Activated CD4-positive, alpha-beta T cell treated with anti-CD3 and anti-CD28 coated beads for 36 hours (primary cell): ENCODE data around the gene FSTL4. TPM values are rescaled to one million over a fixed set of nuclear protein-coding genes. Genes with fewer than 3 reads are reported as not detected.

Experiments used
- ATAC-seq: fragments of 200-7000 bp; cut with Tn5 transposase; one replicate; pipeline ENCODE4 v1.10.0; 2021; ENCODE audit warnings: mild to moderate bottlenecking, moderate library complexity
- CTCF ChIA-PET: fragments of 350-600 bp; sonication (Branson Sonifier 250); formaldehyde crosslinking; loops from one replicate; lab custom pipeline; 2021; ENCODE audit warnings: antibody characterized with exemption; lab: Charles Lee
- POLR2A ChIA-PET: fragments of 350-600 bp; sonication (Branson Sonifier 250); formaldehyde crosslinking; loops from one replicate; lab custom pipeline; 2021; ENCODE audit warnings: antibody characterized with exemption, inconsistent platforms; lab: Charles Lee
- DNase-seq: peaks from one replicate; pipeline ENCODE4 v3.0.0-alpha.2; 2020
- H3K27ac Mint-ChIP-seq: one replicate; pipeline ENCODE4 v1.8.0; 2021; ENCODE audit warnings: mixed read lengths
- H3K27me3 Mint-ChIP-seq: one replicate; pipeline ENCODE4 v1.8.0; 2021; ENCODE audit warnings: mixed read lengths
- H3K36me3 Mint-ChIP-seq: one replicate; pipeline ENCODE4 v1.8.0; 2021; ENCODE audit warnings: low read depth, mixed read lengths
- H3K4me1 Mint-ChIP-seq: one replicate; pipeline ENCODE4 v1.8.0; 2021; ENCODE audit warnings: mixed read lengths
- H3K4me3 Mint-ChIP-seq: one replicate; pipeline ENCODE4 v1.8.0; 2021; ENCODE audit warnings: mild to moderate bottlenecking, moderate library complexity, mixed read lengths
- H3K9me3 Mint-ChIP-seq: one replicate; pipeline ENCODE4 v1.8.0; 2021; ENCODE audit warnings: low read depth, mixed read lengths
- intact Hi-C, 2 experiments: fragments of 100-400 bp; cut with DNase I in 1 of 2; cut with micrococcal nuclease in 1 of 2; formaldehyde crosslinking; loops; one replicate each; pipeline versions ENCODE4 v1.14.2 to v1.15.1; 2022 to 2024; cut with DNase I, micrococcal nuclease
- total RNA-seq, 2 experiments: library from RNA; stranded (reverse); gene quantifications; one replicate each; pipeline ENCODE4 v1.2.3, GENCODE V29; 2021

FSTL4 gene
- total RNA-seq, 2 experiments from 2014 or later: not detected

DNA sequence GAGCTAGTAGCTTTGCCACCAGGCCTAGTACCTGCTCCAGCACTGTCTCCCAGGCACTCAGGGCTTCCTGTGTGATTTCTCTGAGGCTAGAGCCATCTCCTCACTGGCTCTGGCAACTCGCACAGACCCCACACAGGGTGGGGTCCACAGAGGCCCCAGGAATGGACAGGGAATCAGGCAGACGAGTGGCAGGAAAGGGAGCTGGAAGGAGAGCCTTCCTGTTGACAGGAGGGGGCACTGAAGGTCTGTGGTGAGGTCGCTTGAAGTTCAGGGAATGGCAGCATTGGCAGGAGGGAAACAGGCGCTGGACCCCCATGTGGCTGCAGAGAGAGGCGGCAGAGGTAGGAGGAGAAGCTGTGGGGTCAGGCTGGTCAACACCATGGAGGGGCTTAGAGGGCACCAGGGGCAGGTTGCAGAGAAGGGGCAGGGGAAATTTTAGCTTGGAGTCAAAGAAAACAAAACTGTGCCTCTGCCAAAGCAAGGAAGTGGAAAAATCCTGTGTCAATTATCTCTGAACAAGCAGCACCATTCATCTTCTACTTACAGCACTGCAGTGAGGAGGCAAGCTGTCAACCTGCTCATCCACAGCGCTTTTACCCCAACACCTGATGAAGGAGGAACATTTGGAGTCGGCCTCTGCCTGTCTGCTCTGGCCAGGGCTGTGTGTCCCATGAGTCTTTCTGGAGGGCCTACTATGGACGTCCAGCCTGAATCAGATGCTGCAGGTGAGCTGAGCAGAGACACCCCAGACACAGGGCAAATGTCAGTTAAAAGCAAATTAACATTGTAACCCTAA is 270.2 kb downstream of the FSTL4 start:
- DNase-seq (no peak), ATAC-seq (no peak)
- Mint-ChIP-seq H3K4me1 (no peaks in the 10 kb centered on the region), H3K27ac (no peak overlapping the region), H3K36me3 (no peaks in the 10 kb centered on the region), H3K4me3 (no peak overlapping the region), H3K27me3 (peaks cover 2% of the 10 kb centered on the region), H3K9me3 (no peaks in the 10 kb centered on the region)
- CTCF ChIA-PET: interaction anchor here (0.8 kb wide), 1 partner anchor 83 kb away, joined by 3 read pairs; no protein-coding TSS in a partner anchor
- intact Hi-C loops: no loop called here
- POLR2A ChIA-PET: no interaction called here

DNA sequence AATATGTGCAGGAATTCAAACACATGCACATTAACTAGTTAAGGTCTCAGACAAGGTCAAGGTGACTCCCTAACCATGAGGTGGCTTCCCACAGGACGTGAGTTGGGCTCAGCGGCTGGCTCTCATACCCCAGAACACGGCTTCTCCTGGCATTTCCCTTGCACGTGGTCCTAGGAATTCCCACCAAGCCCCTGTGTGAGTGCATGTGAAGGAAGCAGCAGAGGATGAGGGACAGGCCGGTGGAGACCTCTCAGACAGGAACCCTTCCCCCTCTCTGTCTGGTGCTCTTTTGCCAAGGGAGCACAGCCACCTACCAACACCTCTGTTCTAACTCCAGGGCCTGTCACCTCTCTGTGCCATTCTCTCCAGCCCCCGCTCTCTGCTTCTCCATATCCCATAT is 271.0 kb downstream of the FSTL4 start:
- H3K4me1 Mint-ChIP-seq: peaks cover 4% of the 10 kb centered on the region
- POLR2A ChIA-PET: no interaction called here
- no peaks in the 10 kb centered on the region for H3K9me3 Mint-ChIP-seq
- no peaks in the 10 kb centered on the region for H3K27me3 Mint-ChIP-seq
- ATAC-seq: no peak
- H3K36me3 Mint-ChIP-seq: no peaks in the 10 kb centered on the region
- H3K27ac Mint-ChIP-seq: no peak overlapping the region
- no peak for DNase-seq
- CTCF ChIA-PET: interaction anchor here (0.6 kb wide), 1 partner anchor 489 kb away, joined by 4 read pairs; no protein-coding TSS in a partner anchor
- no peak overlapping the region for H3K4me3 Mint-ChIP-seq
- intact Hi-C loops: no loop called here

DNA sequence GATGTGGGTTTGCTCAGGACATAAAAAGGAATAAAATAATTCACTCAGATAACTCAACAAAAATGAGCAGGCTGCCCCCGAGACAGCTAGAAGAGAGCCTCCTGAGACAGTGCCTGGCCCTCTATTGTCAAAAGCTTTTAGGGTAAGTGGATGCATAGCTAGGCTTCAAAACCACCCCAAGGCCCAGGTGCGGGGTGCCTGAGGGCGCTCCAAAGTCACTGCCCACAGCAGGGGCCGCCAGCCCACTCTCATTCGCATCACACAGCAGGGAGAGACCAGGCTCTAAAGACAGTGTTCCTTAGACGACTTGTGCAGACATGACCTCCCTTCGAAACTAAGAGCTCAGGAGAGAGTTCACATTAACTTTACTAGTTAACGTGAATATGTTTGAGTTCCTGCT is 271.5 kb downstream of the FSTL4 start:
- no peak for DNase-seq
- CTCF ChIA-PET: interaction anchor here (0.6 kb wide), 1 partner anchor 490 kb away, joined by 4 read pairs; no protein-coding TSS in a partner anchor

DNA sequence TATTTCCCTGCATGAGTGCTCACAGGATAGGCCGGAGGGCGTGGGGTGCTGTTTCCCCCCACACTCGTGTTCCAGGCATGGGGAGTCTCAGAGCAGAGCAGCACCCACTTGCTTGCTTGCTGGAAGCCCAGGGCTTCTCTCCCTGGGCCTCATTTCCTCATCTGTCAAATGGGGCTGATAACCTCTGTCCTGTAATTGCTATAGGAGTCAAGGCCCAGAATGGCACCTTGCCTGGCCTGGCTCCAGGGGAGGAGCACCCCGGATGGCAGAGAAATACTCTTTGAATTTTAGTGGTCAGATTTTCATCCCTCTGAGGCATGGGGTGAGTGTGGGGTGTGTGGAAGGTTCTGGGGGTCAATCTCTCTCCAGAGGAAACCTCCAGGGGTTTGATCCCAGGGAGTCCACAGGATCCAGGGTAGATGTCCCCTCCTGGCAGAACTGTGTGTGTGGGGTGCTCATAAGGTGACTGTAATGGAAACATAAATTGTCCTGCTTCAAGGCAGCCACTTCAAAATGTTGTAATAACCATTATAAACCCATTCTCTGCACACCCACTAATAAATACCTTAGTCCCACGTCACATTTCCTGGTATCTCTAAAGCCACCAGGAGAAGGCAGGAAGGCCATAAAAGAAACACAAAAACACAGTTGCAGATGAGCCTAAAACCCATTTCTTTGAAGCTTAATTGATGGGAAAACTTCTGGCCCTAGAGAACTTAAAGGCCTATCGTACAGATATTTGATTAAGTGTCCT is 272.2 kb downstream of the FSTL4 start:
- Mint-ChIP-seq H3K4me1 (peaks cover 4% of the 10 kb centered on the region), H3K27ac (no peak overlapping the region), H3K9me3 (no peaks in the 10 kb centered on the region), H3K36me3 (no peaks in the 10 kb centered on the region), H3K4me3 (no peak overlapping the region), H3K27me3 (no peaks in the 10 kb centered on the region)
- POLR2A ChIA-PET: no interaction called here
- CTCF ChIA-PET: no interaction called here
- ATAC-seq (no peak), DNase-seq (no peak)
- intact Hi-C loops: no loop called here

More for the DNA sequence above, 271.5 kb downstream of the FSTL4 start:
- no peak for ATAC-seq
- intact Hi-C loops: no loop called here
- POLR2A ChIA-PET: no interaction called here
- H3K9me3 Mint-ChIP-seq: no peaks in the 10 kb centered on the region
- no peaks in the 10 kb centered on the region for H3K27me3 Mint-ChIP-seq
- H3K27ac Mint-ChIP-seq: no peak overlapping the region
- peaks cover 4% of the 10 kb centered on the region for H3K4me1 Mint-ChIP-seq
- H3K36me3 Mint-ChIP-seq: no peaks in the 10 kb centered on the region
- H3K4me3 Mint-ChIP-seq: no peak overlapping the region

DNA sequence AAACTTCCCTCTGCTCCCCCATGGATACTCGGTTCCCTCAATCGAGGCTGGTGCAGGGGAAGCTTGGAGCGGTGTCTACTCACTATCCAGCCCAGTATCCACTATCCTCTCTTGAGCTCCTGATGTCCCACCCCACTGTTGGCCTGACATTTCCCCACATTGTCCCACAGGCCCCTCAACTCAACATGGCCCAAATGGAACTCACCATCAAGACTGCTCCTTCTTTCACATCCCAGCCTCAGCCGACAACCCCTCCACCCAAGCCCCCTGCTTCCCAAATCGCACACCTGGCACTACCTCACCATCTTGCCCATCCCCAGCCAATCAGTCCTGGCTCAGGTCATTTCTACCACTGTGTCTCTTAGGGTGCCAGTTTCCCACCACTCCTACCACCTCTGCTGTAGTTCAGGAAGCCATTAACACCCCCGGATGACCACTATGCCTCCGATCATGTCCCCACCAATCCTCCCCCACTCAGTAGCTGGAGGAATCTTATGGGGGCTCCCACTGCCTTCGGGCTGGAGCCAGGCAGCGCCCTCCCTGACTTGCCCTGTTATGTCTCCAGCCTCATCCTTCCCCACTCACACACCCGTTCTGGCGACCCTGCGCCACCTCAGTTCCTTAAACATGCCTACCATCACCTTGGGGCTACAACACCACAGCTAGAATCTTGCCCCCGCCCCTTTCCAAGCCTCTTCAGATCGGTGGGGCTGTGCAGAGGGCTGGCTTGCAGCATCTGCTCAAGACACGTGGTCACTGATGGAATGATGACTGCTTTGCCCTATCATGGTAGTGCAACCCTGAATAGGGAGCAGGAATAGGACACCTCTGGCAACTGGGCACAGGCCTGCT is 273.6 kb downstream of the FSTL4 start:
- Mint-ChIP-seq H3K4me1 (peaks cover 4% of the 10 kb centered on the region), H3K9me3 (no peaks in the 10 kb centered on the region), H3K4me3 (no peak overlapping the region), H3K36me3 (no peaks in the 10 kb centered on the region), H3K27me3 (no peaks in the 10 kb centered on the region), H3K27ac (no peak overlapping the region)
- intact Hi-C loops: no loop called here
- ATAC-seq: no peak
- CTCF ChIA-PET: interaction anchor here (1.1 kb wide), 1 partner anchor 10 kb away, joined by 4 read pairs; no protein-coding TSS in a partner anchor
- POLR2A ChIA-PET: no interaction called here
- no peak for DNase-seq

DNA sequence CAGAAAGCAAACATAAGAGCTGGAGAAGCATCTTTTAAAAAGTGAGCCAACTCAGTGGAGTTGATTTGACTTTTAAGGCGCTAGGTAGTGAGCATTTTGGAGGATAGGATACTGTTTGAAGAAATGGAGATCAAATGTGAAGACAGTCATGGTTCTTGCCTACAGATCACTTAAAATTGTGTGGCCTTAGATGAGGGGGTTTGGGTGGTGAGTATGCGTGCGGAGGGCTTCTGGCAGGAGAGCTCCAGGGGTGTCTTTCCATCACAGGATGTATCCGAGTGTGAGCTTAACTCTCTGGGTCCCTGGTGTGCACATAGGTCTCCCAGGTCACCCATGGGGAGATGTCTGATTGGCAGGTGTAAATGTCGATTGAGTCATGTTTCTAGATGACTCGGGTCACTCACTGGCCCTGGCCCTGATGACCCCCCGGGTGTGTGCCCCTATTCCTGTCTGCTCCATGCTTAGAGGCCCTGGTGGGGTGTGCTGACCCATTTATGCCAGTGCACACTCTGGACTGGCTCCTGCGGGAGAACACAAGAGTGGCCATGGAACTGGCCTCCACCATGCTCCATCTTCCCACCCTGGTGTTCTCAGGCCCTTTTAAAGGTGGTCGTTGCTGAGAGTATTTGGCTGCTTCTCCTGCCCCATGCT is 274.4 kb downstream of the FSTL4 start:
- Mint-ChIP-seq H3K27ac (no peak overlapping the region), H3K4me1 (peaks cover 5% of the 10 kb centered on the region), H3K27me3 (no peaks in the 10 kb centered on the region), H3K4me3 (no peak overlapping the region), H3K36me3 (no peaks in the 10 kb centered on the region), H3K9me3 (no peaks in the 10 kb centered on the region)
- no peak for DNase-seq
- ChIA-PET POLR2A (no interaction called here), CTCF (interaction anchor here (1.1 kb wide), 2 partner anchors 9 to 180 kb away, joined by 3 to 4 read pairs; no protein-coding TSS in a partner anchor)
- intact Hi-C loops: no loop called here
- ATAC-seq: no peak

DNA sequence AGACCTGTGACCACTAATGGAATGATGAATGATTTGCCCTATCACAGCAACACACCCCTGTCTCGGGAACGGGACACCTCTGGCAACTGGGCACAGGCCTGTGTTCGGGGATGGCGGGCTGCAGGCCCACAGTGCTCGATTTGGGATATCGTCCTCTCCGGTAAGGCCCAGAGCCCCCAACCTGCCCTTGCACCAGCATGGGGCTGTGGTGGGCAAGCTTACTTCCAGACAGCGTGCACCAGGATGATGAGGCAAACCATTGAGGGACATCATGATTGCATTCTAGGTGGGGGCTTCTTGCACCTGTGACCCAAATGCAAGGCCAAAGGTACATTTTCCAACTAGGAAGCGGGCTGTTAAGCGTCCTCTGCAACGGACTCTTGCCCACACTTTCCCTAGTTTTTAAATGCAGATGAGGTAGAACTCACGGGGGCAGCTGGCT is 275.4 kb downstream of the FSTL4 start:
- DNase-seq: no peak
- no peak overlapping the region for H3K27ac Mint-ChIP-seq
- POLR2A ChIA-PET: no interaction called here
- no peak overlapping the region for H3K4me3 Mint-ChIP-seq
- CTCF ChIA-PET: interaction anchor here (1.1 kb wide), 1 partner anchor 179 kb away, joined by 3 read pairs; no protein-coding TSS in a partner anchor
- no peaks in the 10 kb centered on the region for H3K27me3 Mint-ChIP-seq
- no peaks in the 10 kb centered on the region for H3K36me3 Mint-ChIP-seq
- H3K4me1 Mint-ChIP-seq: peaks cover 14% of the 10 kb centered on the region
- no peak for ATAC-seq
- intact Hi-C loops: no loop called here
- H3K9me3 Mint-ChIP-seq: no peaks in the 10 kb centered on the region

DNA sequence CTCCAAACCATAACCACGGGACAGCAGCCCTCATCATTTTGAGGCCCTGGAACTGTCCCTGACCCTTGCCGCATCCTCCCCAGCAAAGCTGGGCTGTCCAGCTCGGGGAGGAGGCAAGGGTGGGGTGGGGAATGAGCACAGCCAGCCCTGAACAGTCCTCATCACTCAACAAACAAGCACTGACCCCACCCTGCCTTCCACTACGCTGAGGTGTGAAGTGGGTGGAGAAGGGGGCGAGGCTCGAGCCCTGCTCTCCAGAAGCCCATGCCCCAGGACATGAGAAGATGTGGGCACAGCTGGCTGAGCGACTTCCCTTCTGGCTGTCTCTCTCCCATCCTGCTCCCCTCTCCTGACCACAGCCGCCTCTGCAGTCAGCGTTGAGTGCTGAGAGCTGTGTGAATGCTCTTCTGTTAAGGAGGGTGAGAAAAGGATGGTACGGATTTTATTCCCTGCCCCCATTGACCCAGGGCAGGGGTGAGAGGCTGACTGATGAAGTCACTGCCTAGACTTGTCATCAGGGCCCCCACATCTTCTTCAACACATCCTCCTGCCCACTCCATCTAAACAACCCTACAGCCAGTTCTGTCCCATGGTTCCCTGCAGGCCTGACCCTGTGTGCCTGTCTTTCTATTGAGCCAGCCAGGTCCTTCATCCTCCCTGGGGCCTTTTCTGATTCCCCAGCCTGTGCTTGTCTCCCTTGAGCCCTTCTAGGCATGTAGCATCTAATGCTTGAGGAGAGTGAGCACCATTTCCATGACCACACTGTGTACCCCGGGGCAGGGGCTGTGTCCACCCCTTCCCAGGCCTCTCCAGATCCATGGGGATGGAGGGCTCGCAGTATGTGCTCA is 276.0 kb downstream of the FSTL4 start:
- Mint-ChIP-seq H3K9me3 (no peaks in the 10 kb centered on the region), H3K36me3 (no peaks in the 10 kb centered on the region), H3K4me1 (peaks cover 21% of the 10 kb centered on the region), H3K27ac (no peak overlapping the region), H3K27me3 (no peaks in the 10 kb centered on the region), H3K4me3 (no peak overlapping the region)
- ATAC-seq (peak; percentile 25), DNase-seq (peak; percentile 39)
- POLR2A ChIA-PET: no interaction called here
- CTCF ChIA-PET: interaction anchor here (0.6 kb wide), 1 partner anchor 113 kb away, joined by 4 read pairs; no protein-coding TSS in a partner anchor
- intact Hi-C loops: no loop called here

DNA sequence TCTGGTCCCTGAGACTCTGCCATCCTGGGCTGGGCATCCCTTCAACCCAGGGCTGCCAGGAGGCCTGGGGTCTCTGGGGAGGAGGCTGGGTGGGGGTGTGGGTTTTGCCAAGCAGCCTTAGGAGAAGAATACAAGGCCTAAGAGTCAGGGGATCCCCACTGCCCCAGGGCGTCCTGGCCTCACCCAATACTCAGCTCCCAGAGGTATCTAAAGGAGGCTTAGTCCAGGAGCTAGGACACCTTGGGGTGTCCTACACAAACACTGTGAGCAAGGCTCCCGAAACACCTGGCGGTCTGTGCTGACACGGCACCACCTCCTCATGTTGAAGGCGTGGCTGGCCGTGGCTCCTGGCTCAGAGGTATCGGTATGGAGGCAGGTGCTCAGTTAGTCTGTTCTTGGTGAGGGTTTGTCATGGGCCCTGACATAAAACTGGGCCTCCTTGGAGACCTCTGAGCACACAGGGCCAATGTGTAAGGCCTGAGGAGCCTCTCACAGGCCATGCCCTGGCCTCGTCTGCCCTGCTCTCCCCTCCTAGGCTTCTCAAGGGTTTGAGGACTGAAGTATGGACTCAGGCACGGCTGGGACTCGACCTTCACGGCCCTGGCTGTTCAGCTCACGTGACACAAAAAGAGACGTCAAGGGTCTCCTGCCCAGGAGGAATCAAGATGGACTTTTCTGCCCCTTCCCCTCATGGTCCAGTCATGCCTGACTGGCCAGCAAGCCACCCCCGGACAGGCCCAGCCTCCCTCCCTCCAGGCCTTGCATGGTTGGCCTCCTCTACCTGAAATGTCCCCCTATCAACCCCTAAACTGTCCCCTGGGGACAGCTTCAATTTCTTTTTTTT is 277.3 kb downstream of the FSTL4 start:
- intact Hi-C loops: no loop called here
- CTCF ChIA-PET: interaction anchor here (0.6 kb wide), 1 partner anchor 112 kb away, joined by 4 read pairs; no protein-coding TSS in a partner anchor
- Mint-ChIP-seq H3K27me3 (no peaks in the 10 kb centered on the region), H3K4me1 (peaks cover 24% of the 10 kb centered on the region), H3K4me3 (no peak overlapping the region), H3K9me3 (no peaks in the 10 kb centered on the region), H3K36me3 (no peaks in the 10 kb centered on the region), H3K27ac (no peak overlapping the region)
- POLR2A ChIA-PET: no interaction called here
- DNase-seq (no peak), ATAC-seq (no peak)
